SK-N-SH treated with all-trans-retinoic acid at 6 μM for 48 hours (cell line): ENCODE results near the gene SPACA1.

Source experiments
- ATAC-seq: fragments of 200-7000 bp; cut with Tn5 transposase; 3 replicates; pipeline ENCODE4 v1.9.1; 2020; ENCODE audit warnings: mild to moderate bottlenecking, moderate library complexity
- ARNTL ChIP-seq: fragments of 450-650 bp; formaldehyde crosslinking; IDR thresholded peaks from 2 replicates; pipeline ENCODE4 v1.5.0; 2020; ENCODE audit warnings: low read depth, mild to moderate bottlenecking, moderate library complexity, borderline replicate concordance
- CSDC2 ChIP-seq: fragments of 250-450 bp; sonication (Bioruptor Pico); IDR thresholded peaks from 2 replicates; pipeline ENCODE4 v1.5.0; 2020; ENCODE audit warnings: mild to moderate bottlenecking, moderate library complexity
- GLIS3 ChIP-seq: fragments of 250-450 bp; sonication (Bioruptor Pico); IDR thresholded peaks from 2 replicates; pipeline ENCODE4 v1.5.0; 2020; ENCODE audit warnings: mild to moderate bottlenecking, moderate library complexity
- ISL1 ChIP-seq: fragments of 250-450 bp; sonication (Bioruptor Pico); IDR thresholded peaks from 2 replicates; pipeline ENCODE4 v2.1.2; 2022; ENCODE audit warnings: mild to moderate bottlenecking, moderate library complexity
- OSR1 ChIP-seq: fragments of 250-450 bp; sonication (Bioruptor Pico); IDR thresholded peaks from 2 replicates; pipeline ENCODE4 v1.8.0; 2022; ENCODE audit warnings: moderate library complexity, mild to moderate bottlenecking, inconsistent platforms
- PPARA ChIP-seq: fragments of 250-450 bp; sonication (Bioruptor Pico); IDR thresholded peaks from 2 replicates; pipeline ENCODE4 v1.5.0; 2020; ENCODE audit warnings: mild to moderate bottlenecking, borderline replicate concordance
- RARB ChIP-seq: fragments of 250-450 bp; sonication (Bioruptor Pico); IDR thresholded peaks from 2 replicates; pipeline ENCODE4 v1.8.0; 2021; ENCODE audit warnings: mild to moderate bottlenecking, moderate library complexity
- TCF4 ChIP-seq: fragments of 250-450 bp; sonication (Bioruptor Pico); IDR thresholded peaks from 2 replicates; pipeline ENCODE4 v1.8.0; 2021; ENCODE audit warnings: mild to moderate bottlenecking, moderate library complexity, borderline replicate concordance
- TOX ChIP-seq: fragments of 250-450 bp; sonication (Bioruptor Pico); IDR thresholded peaks from 2 replicates; pipeline ENCODE4 v1.8.0; 2021; ENCODE audit warnings: mild to moderate bottlenecking, moderate library complexity, borderline replicate concordance
- ZC3H10 ChIP-seq: fragments of 250-450 bp; sonication (Bioruptor Pico); IDR thresholded peaks from 2 replicates; pipeline ENCODE4 v1.5.1; 2021; ENCODE audit warnings: mild to moderate bottlenecking, moderate library complexity
- ZFP3 ChIP-seq: fragments of 250-450 bp; sonication (Bioruptor Pico); IDR thresholded peaks from 2 replicates; pipeline ENCODE4 v1.5.0; 2020; ENCODE audit warnings: mild to moderate bottlenecking, moderate library complexity
- ZFP30 ChIP-seq: fragments of 450-650 bp; formaldehyde crosslinking; IDR thresholded peaks from 2 replicates; pipeline ENCODE4 v1.5.0; 2022; ENCODE audit warnings: mild to moderate bottlenecking, moderate library complexity
- ZNF565 ChIP-seq: fragments of 450-650 bp; formaldehyde crosslinking; conservative IDR thresholded peaks from 2 replicates; pipeline ENCODE4 v1.5.0; 2020; ENCODE audit warnings: low read depth, mild to moderate bottlenecking, moderate library complexity
- ZNF70 ChIP-seq: fragments of 450-650 bp; formaldehyde crosslinking; IDR thresholded peaks from 2 replicates; pipeline ENCODE4 v1.5.0; 2020; ENCODE audit warnings: mild to moderate bottlenecking, moderate library complexity
- ZNF8 ChIP-seq: fragments of 450-650 bp; formaldehyde crosslinking; IDR thresholded peaks from 2 replicates; pipeline ENCODE4 v1.5.0; 2020; ENCODE audit warnings: mild to moderate bottlenecking, moderate library complexity
- TF ChIP-seq, protein P1 (sequence below): fragments of 250-450 bp; sonication (Bioruptor Pico); IDR thresholded peaks from 2 replicates; pipeline ENCODE4 v1.8.0; 2021; ENCODE audit warnings: low read depth, mild to moderate bottlenecking, moderate library complexity, borderline replicate concordance
- TF ChIP-seq, protein P2 (sequence below): fragments of 250-450 bp; sonication (Bioruptor Pico); IDR thresholded peaks from 2 replicates; pipeline ENCODE4 v1.5.0; 2020; ENCODE audit warnings: mild to moderate bottlenecking, moderate library complexity
- TF ChIP-seq, protein P3 (sequence below): fragments of 250-450 bp; sonication (Bioruptor Pico); IDR thresholded peaks from 2 replicates; pipeline ENCODE4 v1.5.1; 2020; ENCODE audit warnings: low read depth, mild to moderate bottlenecking, moderate library complexity
- TF ChIP-seq, protein P4 (sequence below): fragments of 250-450 bp; sonication (Bioruptor Pico); IDR thresholded peaks from 2 replicates; pipeline ENCODE4 v1.5.1; 2021; ENCODE audit warnings: mild to moderate bottlenecking, moderate library complexity

Gene SPACA1

DNA sequence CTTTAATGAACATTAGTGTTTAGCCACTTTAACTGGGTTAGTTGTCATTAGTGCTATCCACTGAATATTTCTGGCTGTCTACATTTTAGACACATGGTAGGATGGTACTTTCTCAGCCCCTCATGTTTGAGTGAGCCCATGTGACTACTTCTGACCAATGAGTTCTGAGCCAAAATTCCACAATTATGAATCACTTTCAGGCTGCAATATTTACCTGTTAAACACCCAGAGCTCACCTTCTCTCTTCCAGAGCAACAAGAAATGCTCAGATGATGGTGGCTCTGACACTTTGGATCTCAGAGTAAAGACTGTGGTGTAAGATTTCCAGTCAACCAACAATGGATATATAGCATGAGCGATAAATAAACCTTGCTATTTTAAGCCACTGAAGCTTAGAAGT lies 24.8 kb downstream of the SPACA1 start (continued):
- TF ChIP-seq PPARA (CRISPR knock-in tag), result no peak

DNA sequence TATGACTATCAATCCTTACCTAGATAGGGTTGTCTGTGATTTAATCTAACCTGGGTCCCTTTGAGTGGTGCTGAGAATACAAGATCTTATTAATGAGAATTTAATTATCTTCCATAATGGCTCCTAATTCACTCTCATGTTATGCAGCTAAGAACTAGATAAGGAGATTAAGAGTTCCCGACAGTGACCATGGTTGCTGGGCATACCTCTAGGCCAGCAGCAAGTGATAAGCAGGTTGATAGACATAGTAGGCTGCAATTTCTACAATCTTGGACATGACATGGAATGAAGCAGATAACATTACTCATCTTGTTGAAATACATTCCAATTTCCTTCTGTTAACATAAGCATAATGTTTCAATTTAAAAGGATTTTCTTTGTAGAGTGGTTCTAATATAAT lies 27.1 kb downstream of the SPACA1 start:
- peak; percentile 35; the same call in 1 of the 2 replicates for TF ChIP-seq ZNF8
- peak; percentile 28; the same call in 1 of the 2 replicates for TF ChIP-seq TCF4 (CRISPR knock-in tag)
- no peak for TF ChIP-seq ZFP30
- no peak for TF ChIP-seq ZNF565 (CRISPR knock-in tag)
- TF ChIP-seq, all 23 proteins: peak for 2
- ATAC-seq, result no peak

DNA sequence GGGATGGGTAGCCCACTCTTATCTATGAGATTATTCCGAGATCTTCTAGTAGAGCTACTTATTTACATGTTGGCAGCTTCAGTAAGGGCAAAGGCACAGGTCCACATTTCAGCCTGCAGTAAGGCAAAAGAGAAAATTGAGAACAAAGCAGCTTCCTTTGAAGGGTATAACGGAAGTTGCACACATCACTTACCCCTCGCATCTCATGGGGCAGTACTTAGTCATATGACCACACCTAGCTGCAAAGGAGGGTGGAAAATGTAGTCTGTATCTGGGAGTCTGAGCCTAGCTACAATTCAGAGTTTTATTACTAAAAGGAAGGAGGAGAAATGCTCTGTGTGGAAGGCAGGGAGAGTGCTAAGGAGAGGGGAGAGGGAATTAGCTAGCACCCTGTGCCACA lies 29.7 kb downstream of the SPACA1 start:
- no peak for ATAC-seq
- TF ChIP-seq TCF4 (CRISPR knock-in tag) (no peak), ZNF565 (CRISPR knock-in tag) (no peak), OSR1 (CRISPR knock-in tag) (no peak), ZFP3 (no peak), ZNF70 (no peak), ISL1 (CRISPR knock-in tag) (no peak), ZFP30 (no peak), PPARA (CRISPR knock-in tag) (no peak), TOX (CRISPR knock-in tag) (no peak), CSDC2 (CRISPR knock-in tag) (no peak)
- TF ChIP-seq, protein P1, sequence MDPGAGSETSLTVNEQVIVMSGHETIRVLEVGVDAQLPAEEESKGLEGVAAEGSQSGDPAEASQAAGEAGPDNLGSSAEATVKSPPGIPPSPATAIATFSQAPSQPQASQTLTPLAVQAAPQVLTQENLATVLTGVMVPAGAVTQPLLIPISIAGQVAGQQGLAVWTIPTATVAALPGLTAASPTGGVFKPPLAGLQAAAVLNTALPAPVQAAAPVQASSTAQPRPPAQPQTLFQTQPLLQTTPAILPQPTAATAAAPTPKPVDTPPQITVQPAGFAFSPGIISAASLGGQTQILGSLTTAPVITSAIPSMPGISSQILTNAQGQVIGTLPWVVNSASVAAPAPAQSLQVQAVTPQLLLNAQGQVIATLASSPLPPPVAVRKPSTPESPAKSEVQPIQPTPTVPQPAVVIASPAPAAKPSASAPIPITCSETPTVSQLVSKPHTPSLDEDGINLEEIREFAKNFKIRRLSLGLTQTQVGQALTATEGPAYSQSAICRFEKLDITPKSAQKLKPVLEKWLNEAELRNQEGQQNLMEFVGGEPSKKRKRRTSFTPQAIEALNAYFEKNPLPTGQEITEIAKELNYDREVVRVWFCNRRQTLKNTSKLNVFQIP (CRISPR knock-in tag), result no peak
- TF ChIP-seq, protein P2, sequence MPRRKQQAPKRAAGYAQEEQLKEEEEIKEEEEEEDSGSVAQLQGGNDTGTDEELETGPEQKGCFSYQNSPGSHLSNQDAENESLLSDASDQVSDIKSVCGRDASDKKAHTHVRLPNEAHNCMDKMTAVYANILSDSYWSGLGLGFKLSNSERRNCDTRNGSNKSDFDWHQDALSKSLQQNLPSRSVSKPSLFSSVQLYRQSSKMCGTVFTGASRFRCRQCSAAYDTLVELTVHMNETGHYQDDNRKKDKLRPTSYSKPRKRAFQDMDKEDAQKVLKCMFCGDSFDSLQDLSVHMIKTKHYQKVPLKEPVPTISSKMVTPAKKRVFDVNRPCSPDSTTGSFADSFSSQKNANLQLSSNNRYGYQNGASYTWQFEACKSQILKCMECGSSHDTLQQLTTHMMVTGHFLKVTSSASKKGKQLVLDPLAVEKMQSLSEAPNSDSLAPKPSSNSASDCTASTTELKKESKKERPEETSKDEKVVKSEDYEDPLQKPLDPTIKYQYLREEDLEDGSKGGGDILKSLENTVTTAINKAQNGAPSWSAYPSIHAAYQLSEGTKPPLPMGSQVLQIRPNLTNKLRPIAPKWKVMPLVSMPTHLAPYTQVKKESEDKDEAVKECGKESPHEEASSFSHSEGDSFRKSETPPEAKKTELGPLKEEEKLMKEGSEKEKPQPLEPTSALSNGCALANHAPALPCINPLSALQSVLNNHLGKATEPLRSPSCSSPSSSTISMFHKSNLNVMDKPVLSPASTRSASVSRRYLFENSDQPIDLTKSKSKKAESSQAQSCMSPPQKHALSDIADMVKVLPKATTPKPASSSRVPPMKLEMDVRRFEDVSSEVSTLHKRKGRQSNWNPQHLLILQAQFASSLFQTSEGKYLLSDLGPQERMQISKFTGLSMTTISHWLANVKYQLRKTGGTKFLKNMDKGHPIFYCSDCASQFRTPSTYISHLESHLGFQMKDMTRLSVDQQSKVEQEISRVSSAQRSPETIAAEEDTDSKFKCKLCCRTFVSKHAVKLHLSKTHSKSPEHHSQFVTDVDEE, result no peak

DNA sequence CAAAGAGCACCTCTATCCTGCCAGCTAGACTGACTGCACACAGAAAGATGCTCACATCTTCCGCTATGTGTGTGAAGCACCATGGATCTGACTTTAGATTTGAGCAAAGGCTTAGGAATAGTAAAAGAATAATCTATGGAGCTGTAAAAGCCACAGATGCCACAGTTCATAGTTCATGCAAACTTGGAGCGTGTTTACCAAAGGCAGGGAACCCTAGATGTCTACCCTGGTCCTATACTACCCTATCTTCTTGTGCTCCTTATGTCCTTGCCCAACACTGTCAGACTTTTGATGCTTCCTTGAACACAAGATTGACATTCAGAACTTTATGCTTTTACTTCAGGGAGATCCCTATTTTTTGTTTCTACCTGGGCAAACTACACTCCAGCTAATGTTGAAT lies 39.2 kb downstream of the SPACA1 start:
- no peak for TF ChIP-seq ZNF565 (CRISPR knock-in tag)
- TF ChIP-seq, protein P3, sequence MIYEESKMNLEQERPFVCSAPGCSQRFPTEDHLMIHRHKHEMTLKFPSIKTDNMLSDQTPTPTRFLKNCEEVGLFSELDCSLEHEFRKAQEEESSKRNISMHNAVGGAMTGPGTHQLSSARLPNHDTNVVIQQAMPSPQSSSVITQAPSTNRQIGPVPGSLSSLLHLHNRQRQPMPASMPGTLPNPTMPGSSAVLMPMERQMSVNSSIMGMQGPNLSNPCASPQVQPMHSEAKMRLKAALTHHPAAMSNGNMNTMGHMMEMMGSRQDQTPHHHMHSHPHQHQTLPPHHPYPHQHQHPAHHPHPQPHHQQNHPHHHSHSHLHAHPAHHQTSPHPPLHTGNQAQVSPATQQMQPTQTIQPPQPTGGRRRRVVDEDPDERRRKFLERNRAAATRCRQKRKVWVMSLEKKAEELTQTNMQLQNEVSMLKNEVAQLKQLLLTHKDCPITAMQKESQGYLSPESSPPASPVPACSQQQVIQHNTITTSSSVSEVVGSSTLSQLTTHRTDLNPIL (CRISPR knock-in tag), result no peak
- no peak for TF ChIP-seq ZC3H10
- TF ChIP-seq ZNF8, result no peak
- TF ChIP-seq, protein P4, sequence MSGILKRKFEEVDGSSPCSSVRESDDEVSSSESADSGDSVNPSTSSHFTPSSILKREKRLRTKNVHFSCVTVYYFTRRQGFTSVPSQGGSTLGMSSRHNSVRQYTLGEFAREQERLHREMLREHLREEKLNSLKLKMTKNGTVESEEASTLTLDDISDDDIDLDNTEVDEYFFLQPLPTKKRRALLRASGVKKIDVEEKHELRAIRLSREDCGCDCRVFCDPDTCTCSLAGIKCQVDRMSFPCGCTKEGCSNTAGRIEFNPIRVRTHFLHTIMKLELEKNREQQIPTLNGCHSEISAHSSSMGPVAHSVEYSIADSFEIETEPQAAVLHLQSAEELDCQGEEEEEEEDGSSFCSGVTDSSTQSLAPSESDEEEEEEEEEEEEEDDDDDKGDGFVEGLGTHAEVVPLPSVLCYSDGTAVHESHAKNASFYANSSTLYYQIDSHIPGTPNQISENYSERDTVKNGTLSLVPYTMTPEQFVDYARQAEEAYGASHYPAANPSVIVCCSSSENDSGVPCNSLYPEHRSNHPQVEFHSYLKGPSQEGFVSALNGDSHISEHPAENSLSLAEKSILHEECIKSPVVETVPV (CRISPR knock-in tag), result no peak
- no peak for TF ChIP-seq ARNTL
- TF ChIP-seq, protein P1 (CRISPR knock-in tag), result no peak
- no peak for TF ChIP-seq CSDC2 (CRISPR knock-in tag)
- TF ChIP-seq GLIS3 (CRISPR knock-in tag), result no peak
- TF ChIP-seq ZFP30, result no peak
- TF ChIP-seq RARB, result no peak
- no peak for ATAC-seq
